Measurements from ENCODE around the gene POC1B.
A peak's percentile ranks its signal among the peaks of the same experiment; 100 is the strongest.

POC1B gene

GRCh38 chr12:89538897-89539296 lies 13.1 kb upstream of the POC1B start:
- no peak for DNase-seq

- DNase-seq = no peak
These were observed 11.5 kb upstream of the POC1B start for GRCh38 chr12:89537389-89537788.

GRCh38 chr12:89529738-89530137 lies 3.9 kb upstream of the POC1B start:
- DNase-seq = peak; percentile 79

GRCh38 chr12:89528434-89528833 lies 2.6 kb upstream of the POC1B start:
- DNase-seq = peak; percentile 74

- peak; percentile 67 for DNase-seq
These were observed 483 bp downstream of the POC1B start for GRCh38 chr12:89525305-89525823.

- DNase-seq = peak; percentile 93
These were observed 1.1 kb downstream of the POC1B start, which contains the start of gene GALNT4 for GRCh38 chr12:89524541-89525304. GALNT4 (minus strand) TSS chr12:89524796; CDS start chr12:89524549, 247 bp downstream.

GRCh38 chr12:89523843-89524540 lies 1.9 kb downstream of the POC1B start:
- peak; percentile 57 for DNase-seq

- no peak for DNase-seq
These were observed 2.5 kb downstream of the POC1B start for GRCh38 chr12:89523393-89523792.

GRCh38 chr12:89521364-89522223 lies 4.3 kb downstream of the POC1B start:
- DNase-seq = peak; percentile 34

- peak; percentile 31 for DNase-seq
These were observed 8.1 kb downstream of the POC1B start for GRCh38 chr12:89517720-89518119.

- DNase-seq = no peak
These were observed 9.2 kb downstream of the POC1B start for GRCh38 chr12:89516633-89517032.

GRCh38 chr12:89514751-89515150 lies 11.1 kb downstream of the POC1B start:
- DNase-seq = peak; percentile 44

- no peak for DNase-seq
These were observed 12.3 kb downstream of the POC1B start for GRCh38 chr12:89513544-89513943.

- no peak for DNase-seq
These were observed 18.6 kb downstream of the POC1B start for GRCh38 chr12:89507015-89507824.

GRCh38 chr12:89506050-89506449 lies 19.8 kb downstream of the POC1B start:
- no peak for DNase-seq

- DNase-seq = peak; percentile 6
These were observed 21.1 kb downstream of the POC1B start for GRCh38 chr12:89504560-89505346.

- DNase-seq = no peak
These were observed 24.1 kb downstream of the POC1B start for GRCh38 chr12:89501793-89502192.

- no peak for DNase-seq
These were observed 26.0 kb downstream of the POC1B start for GRCh38 chr12:89499857-89500256.

GRCh38 chr12:89497467-89497866 lies 28.4 kb downstream of the POC1B start:
- no peak for DNase-seq

GRCh38 chr12:89497005-89497404 lies 28.8 kb downstream of the POC1B start:
- no peak for DNase-seq

Measured in OCI-M1 (cell line).